Fibroblast of gingiva (primary cell): ENCODE measurements around the gene SMARCA2.
A peak's percentile ranks its signal among the peaks of the same experiment; 100 is the strongest.

Experiments used
- DNase-seq: peaks from one replicate; pipeline ENCODE4 v3.0.0-alpha.2; 2011; ENCODE audit warnings: low read depth

Gene SMARCA2

GRCh38 chr9:2215921-2216441 lies 200.8 kb downstream of the SMARCA2 start:
- DNase-seq, result no peak

- no peak for DNase-seq
These were observed 201.4 kb downstream of the SMARCA2 start for GRCh38 chr9:2216591-2216990.

- no peak for DNase-seq
These were observed 202.4 kb downstream of the SMARCA2 start for GRCh38 chr9:2217540-2217939.

- no peak for DNase-seq
These were observed 204.9 kb downstream of the SMARCA2 start for GRCh38 chr9:2220036-2220435.

GRCh38 chr9:2227144-2227867 lies 212.2 kb downstream of the SMARCA2 start:
- DNase-seq, result no peak

- DNase-seq, result no peak
These were observed 213.0 kb downstream of the SMARCA2 start for GRCh38 chr9:2228132-2228531.

GRCh38 chr9:2228641-2229040 lies 213.5 kb downstream of the SMARCA2 start:
- no peak for DNase-seq

- no peak for DNase-seq
These were observed 214.1 kb downstream of the SMARCA2 start for GRCh38 chr9:2229109-2229721.

- DNase-seq, result no peak
These were observed 215.2 kb downstream of the SMARCA2 start for GRCh38 chr9:2230362-2230761.

- DNase-seq, result no peak
These were observed 216.0 kb downstream of the SMARCA2 start for GRCh38 chr9:2231101-2231500.

- peak; percentile 36 for DNase-seq
These were observed 216.7 kb downstream of the SMARCA2 start for GRCh38 chr9:2231829-2232228.

- DNase-seq, result no peak
These were observed 218.1 kb downstream of the SMARCA2 start for GRCh38 chr9:2233274-2233673.

- no peak for DNase-seq
These were observed 219.3 kb downstream of the SMARCA2 start for GRCh38 chr9:2234371-2234893.

GRCh38 chr9:2235623-2236022 lies 220.5 kb downstream of the SMARCA2 start:
- no peak for DNase-seq

GRCh38 chr9:2236850-2237249 lies 221.7 kb downstream of the SMARCA2 start:
- no peak for DNase-seq

- peak; percentile 75 for DNase-seq
These were observed 226.3 kb downstream of the SMARCA2 start for GRCh38 chr9:2241461-2241835.

- DNase-seq, result peak; percentile 83
These were observed 226.9 kb downstream of the SMARCA2 start for GRCh38 chr9:2241836-2242741.

GRCh38 chr9:2242831-2243330 lies 227.7 kb downstream of the SMARCA2 start:
- no peak for DNase-seq
